HUES6 (cell line): ENCODE results near the gene TSPAN18.
A peak's percentile ranks its signal among the peaks of the same experiment; 100 is the strongest.

Experiments
- H3K27ac ChIP-seq: 2 replicates; pipeline ENCODE4 v1.7.0; 2013; ENCODE audit warnings: low read depth, mild to moderate bottlenecking, low read length, inconsistent platforms
- H3K27me3 ChIP-seq: 2 replicates; pipeline ENCODE4 v1.6.1; 2013; ENCODE audit warnings: low read length; ENCODE audit not compliant: control insufficient read depth, insufficient read depth
- H3K36me3 ChIP-seq: 2 replicates; pipeline ENCODE4 v1.6.1; 2013; ENCODE audit warnings: low read length; ENCODE audit not compliant: control insufficient read depth, insufficient read depth
- H3K4me1 ChIP-seq: 2 replicates; pipeline ENCODE4 v1.6.1; 2013; ENCODE audit warnings: low read length; ENCODE audit not compliant: control insufficient read depth, insufficient read depth
- H3K4me3 ChIP-seq: 2 replicates; pipeline ENCODE4 v1.5.1; 2013; ENCODE audit warnings: low read depth, low read length
- H3K9ac ChIP-seq: one replicate; pipeline ENCODE4 v1.6.1; 2013; ENCODE audit warnings: mild to moderate bottlenecking, low read length
- H3K9me3 ChIP-seq: 2 replicates; pipeline ENCODE4 v1.6.1; 2013; ENCODE audit warnings: low read depth, low read length; ENCODE audit not compliant: control insufficient read depth, insufficient read depth

The TSPAN18 gene

GRCh38 chr11:44711113-44711786, 15.5 kb upstream of the TSPAN18 start:
- H3K9ac ChIP-seq: no peak overlapping the region
- H3K27ac ChIP-seq: no peak overlapping the region
- H3K36me3 ChIP-seq: no peaks in the 10 kb centered on the region

DNA sequence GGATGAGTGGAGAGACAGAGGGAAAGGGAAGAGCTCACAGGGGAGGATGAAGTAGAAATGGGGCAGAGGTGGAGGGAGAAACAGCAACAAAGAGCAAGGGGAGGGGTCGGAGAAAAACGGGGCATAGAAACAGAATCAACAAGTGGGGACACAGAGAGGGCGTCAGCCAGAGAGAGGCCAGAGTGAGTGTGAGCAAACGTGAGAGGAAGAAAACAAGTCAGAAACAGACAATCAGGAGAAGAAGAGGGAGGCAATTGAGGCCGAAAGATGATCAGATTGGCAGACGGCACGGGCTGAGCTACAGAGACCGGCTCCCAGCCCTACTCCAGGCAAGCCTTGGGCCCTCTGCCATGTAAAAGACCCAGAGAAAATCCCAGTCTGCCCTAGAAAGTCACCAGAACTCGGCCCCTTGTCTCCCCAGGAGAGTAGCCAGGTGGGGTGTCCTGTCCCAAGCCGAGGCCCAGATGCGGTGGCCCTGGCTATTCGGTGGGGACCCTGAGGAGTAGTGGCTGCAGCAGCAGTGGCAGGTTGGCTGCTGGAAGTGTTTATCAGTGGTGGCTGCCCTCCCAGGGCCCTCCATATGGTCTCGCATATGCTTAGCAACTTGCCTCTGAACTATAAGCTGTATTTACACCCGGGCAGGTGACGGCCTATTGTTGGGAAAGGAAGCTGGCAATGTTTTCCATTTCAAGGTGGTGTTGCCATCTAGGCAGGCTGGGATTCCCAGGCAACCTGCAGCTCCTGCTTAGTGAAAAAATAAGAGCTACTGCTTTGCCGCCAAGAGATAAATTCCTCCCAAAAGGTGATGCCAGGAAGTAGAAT, 14.8 kb upstream of the TSPAN18 start:
- Histone ChIP-seq H3K9me3 (no peaks in the 10 kb centered on the region), H3K4me1 (peaks cover 27% of the 10 kb centered on the region), H3K36me3 (no peaks in the 10 kb centered on the region), H3K27me3 (no peaks in the 10 kb centered on the region), H3K9ac (peak overlapping the region; percentile 26), H3K27ac (no peak overlapping the region), H3K4me3 (peak overlapping the region; percentile 14; the same call in 1 of the 2 replicates)

More at GRCh38 chr11:44711113-44711786, 15.5 kb upstream of the TSPAN18 start:
- Histone ChIP-seq H3K9me3 (no peaks in the 10 kb centered on the region), H3K27me3 (no peaks in the 10 kb centered on the region), H3K4me3 (no peak overlapping the region; the same call in 1 of the 2 replicates), H3K4me1 (peaks cover 27% of the 10 kb centered on the region)

DNA sequence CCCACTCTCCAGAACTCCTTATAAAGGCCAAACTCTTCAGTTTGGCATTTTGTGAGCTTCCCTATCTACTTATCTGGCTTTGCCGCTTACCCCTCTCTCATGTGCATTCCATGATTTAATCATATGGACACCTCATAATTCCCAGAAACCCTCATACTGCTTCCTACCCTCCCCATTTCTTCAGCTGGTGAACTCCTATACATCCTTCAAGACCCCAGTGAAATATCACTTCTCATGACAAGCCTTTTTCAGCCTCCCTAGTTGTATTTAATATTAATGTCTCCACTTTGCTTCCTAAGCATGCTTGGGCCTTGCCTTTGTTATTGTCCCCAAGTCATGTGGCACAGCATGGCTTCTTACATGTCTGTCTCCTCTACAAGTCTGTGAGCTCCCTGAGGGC, 13.7 kb upstream of the TSPAN18 start:
- H3K9me3 ChIP-seq: peaks cover 2% of the 10 kb centered on the region
- no peak overlapping the region for H3K27ac ChIP-seq
- peaks cover 27% of the 10 kb centered on the region for H3K4me1 ChIP-seq
- H3K4me3 ChIP-seq: no peak overlapping the region
- H3K27me3 ChIP-seq: no peaks in the 10 kb centered on the region
- no peak overlapping the region for H3K9ac ChIP-seq
- H3K36me3 ChIP-seq: no peaks in the 10 kb centered on the region

- Histone ChIP-seq H3K27me3 (0 out of 2 replicates have a peak, but pooled peaks cover 3% of the 10 kb centered on the region), H3K4me3 (no peak overlapping the region), H3K9me3 (peaks cover 5% of the 10 kb centered on the region), H3K36me3 (no peaks in the 10 kb centered on the region), H3K27ac (no peak overlapping the region), H3K9ac (no peak overlapping the region), H3K4me1 (peaks cover 24% of the 10 kb centered on the region)
Measured at GRCh38 chr11:44716256-44716655, 10.5 kb upstream of the TSPAN18 start.

GRCh38 chr11:44718057-44718456, 8.7 kb upstream of the TSPAN18 start:
- Histone ChIP-seq H3K9ac (no peak overlapping the region), H3K27ac (no peak overlapping the region), H3K27me3 (0 out of 2 replicates have a peak, but pooled peaks cover 3% of the 10 kb centered on the region), H3K36me3 (no peaks in the 10 kb centered on the region), H3K9me3 (peaks cover 5% of the 10 kb centered on the region), H3K4me1 (peaks cover 12% of the 10 kb centered on the region), H3K4me3 (no peak overlapping the region)

DNA sequence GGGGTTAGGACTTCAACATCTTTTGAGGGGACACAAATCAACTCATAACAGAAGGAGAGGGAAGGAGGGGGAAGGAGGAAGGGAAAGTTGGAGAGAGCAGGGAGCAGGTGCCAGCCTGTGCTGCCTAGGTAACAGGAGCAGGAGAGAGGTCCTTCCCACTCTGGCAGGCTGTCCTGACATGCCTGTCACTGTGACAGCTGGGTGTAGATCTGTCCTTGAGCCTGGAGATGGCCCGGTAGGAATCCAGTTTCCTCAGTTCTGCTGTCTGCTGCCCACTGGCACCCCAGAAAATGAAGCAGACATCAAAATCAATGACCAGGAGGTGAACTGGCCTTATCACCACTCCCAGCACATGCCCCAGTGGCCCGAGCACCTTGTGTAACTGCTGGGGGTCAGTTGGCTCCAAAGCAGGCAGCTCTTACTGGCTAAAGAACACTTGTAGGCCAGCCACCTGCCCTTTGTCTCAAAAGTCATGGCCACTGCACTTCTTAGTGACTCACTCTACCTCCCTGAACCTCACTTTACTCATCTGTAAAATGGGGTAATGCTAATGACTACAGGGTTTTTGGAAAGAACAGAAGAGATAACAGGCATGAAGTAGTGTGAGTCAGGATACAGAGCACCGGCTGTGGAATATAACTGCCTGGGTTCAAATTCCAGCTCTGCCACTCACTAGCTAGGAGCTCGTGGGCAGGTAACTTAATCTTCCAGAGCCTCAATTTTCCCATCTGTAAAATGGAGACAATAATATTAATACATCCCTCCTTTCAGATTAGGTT, 8.0 kb upstream of the TSPAN18 start:
- H3K27ac ChIP-seq: no peak overlapping the region
- H3K36me3 ChIP-seq: no peaks in the 10 kb centered on the region
- H3K27me3 ChIP-seq: 0 out of 2 replicates have a peak, but pooled peaks cover 3% of the 10 kb centered on the region
- peaks cover 15% of the 10 kb centered on the region for H3K4me1 ChIP-seq
- H3K9me3 ChIP-seq: peaks cover 5% of the 10 kb centered on the region
- H3K9ac ChIP-seq: no peak overlapping the region
- no peak overlapping the region for H3K4me3 ChIP-seq

DNA sequence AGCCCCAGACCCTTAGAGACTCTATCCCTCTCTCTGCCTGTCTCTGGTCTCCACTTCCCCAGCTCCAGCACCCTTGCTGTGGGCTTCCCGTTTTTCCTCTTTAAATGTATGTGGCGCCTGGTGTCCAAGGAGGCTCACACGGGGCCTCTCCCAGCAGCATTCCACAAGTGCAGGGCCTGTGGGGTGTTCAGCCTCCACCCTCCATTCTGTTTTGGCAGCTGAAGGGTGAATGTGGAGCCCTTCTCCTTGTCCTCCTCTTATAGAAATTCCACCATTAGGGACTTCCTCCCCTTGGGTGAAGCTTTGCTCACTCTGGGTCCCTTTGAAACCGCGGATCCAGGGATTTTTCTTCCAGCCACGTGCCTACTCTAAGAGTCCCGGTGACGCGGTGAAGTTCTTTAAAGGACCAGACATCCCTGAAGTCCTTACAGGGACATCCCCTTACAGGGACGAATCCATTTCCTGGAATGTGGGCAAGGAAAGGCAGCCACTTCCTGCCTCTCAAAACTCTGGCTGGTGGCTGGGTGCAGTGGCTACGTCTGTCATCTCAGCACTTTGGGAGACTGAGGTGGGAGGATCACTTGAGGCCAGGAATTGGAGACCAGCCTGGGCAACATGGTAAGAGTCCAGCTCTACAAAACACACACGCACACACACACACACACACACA, 1.6 kb upstream of the TSPAN18 start:
- Histone ChIP-seq H3K9ac (peak overlapping the region; percentile 22), H3K27me3 (peaks cover 19% of the 10 kb centered on the region), H3K4me3 (peak overlapping the region; percentile 90; the same call in 1 of the 2 replicates), H3K9me3 (no peaks in the 10 kb centered on the region), H3K27ac (no peak overlapping the region), H3K36me3 (no peaks in the 10 kb centered on the region), H3K4me1 (peaks cover 55% of the 10 kb centered on the region)

DNA sequence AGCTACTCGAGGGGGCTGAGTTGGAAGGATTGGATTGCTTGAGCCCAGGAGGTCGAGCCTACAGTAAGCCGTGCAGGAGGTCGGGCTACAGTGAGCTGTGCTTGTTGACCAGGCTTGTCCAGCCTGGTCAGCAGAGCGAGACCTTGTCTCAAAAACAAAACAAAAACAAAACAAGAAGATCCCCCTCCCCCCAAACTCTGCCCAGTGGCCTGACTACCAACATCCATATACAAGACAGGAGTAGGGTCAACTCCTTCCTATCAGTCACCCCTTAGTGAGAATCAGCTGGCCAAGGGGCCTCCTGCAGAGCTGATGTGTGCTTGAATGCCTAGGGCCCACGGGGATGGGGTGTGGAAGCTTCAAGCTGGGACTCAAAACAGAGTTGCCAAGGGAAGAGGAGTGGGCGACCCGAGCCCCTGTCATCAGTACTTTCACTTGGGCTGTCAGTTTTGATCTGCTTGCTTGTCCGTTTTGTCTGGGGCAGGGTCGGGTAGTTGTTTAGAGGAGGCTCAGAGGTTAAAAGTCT, 942 bp upstream of the TSPAN18 start:
- Histone ChIP-seq H3K4me1 (peaks cover 57% of the 10 kb centered on the region), H3K27ac (peak overlapping the region; percentile 52; the same call in 1 of the 2 replicates), H3K9ac (peak overlapping the region; percentile 77), H3K9me3 (no peaks in the 10 kb centered on the region), H3K4me3 (peak overlapping the region; percentile 90), H3K27me3 (peaks cover 24% of the 10 kb centered on the region), H3K36me3 (no peaks in the 10 kb centered on the region)

DNA sequence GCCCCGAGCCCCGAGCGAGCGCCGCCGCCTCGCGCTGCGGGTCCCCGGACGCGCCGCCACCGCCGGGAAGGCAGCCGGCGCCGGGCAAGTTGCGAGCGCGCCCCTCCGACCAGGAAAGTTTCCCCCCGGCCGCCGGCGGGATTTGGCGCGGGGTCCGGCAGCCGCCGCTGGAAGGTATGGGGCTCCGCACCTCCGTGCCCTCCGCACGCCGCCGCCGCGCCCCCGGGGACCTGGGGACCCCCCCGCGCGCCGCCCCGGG, 281 bp downstream of the TSPAN18 start:
- peaks cover 36% of the 10 kb centered on the region for H3K27me3 ChIP-seq
- peak overlapping the region; percentile 63; the same call in 1 of the 2 replicates for H3K27ac ChIP-seq
- H3K9ac ChIP-seq: peak overlapping the region; percentile 75

More for the DNA sequence above, 281 bp downstream of the TSPAN18 start:
- Histone ChIP-seq H3K4me3 (peak overlapping the region; percentile 74), H3K4me1 (peaks cover 52% of the 10 kb centered on the region), H3K9me3 (no peaks in the 10 kb centered on the region), H3K36me3 (no peaks in the 10 kb centered on the region)
